Kidney (tissue), 14 donors: ENCODE results near the gene MFN2. TPM values are rescaled to one million over a fixed set of nuclear protein-coding genes. Genes with fewer than 3 reads are reported as not detected.

Source experiments
- DNase-seq, 5 donors: peaks; one replicate each; pipeline ENCODE4 v3.0.0-alpha.2; 2013 to 2020
- FAIRE-seq: peaks from 2 replicates; lab custom pipeline; 2012; peaks lifted over from hg19 to GRCh38; lab: Jason Lieb, UNC
- H3K27ac ChIP-seq, 2 donors: one replicate each; pipeline ENCODE4 v1.7.0; 2013; ENCODE audit warnings: low read depth in 2 of 2, low read length in 2 of 2, inconsistent platforms in 1 of 2
- H3K27me3 ChIP-seq: one replicate; pipeline ENCODE4 v1.7.1; 2013; ENCODE audit warnings: low read length, inconsistent platforms; ENCODE audit not compliant: control insufficient read depth, insufficient read depth
- H3K36me3 ChIP-seq, 3 donors: one replicate each; pipeline versions ENCODE4 v1.7.0 to v1.7.1; 2013; ENCODE audit warnings: low read length in 3 of 3, control low read depth in 1 of 3, inconsistent platforms in 1 of 3; ENCODE audit not compliant: insufficient read depth in 3 of 3, control insufficient read depth in 2 of 3
- H3K4me1 ChIP-seq, 3 donors: one replicate each; pipeline versions ENCODE4 v1.7.0 to v1.7.1; 2013; ENCODE audit warnings: low read length in 3 of 3, inconsistent platforms in 1 of 3, low read depth in 1 of 3; ENCODE audit not compliant: control insufficient read depth in 2 of 3, insufficient read depth in 2 of 3
- H3K4me3 ChIP-seq, 3 donors: one replicate each; pipeline versions ENCODE4 v1.7.0 to v1.8.1; 2013; ENCODE audit warnings: low read length in 3 of 3, control low read depth in 1 of 3, inconsistent platforms in 1 of 3
- H3K9ac ChIP-seq, 3 donors: one replicate each; pipeline versions ENCODE4 v1.7.0 to v1.7.1; 2013; ENCODE audit warnings: low read length in 3 of 3, control low read depth in 1 of 3, inconsistent platforms in 1 of 3
- H3K9me3 ChIP-seq, 3 donors: one replicate each; pipeline versions ENCODE4 v1.7.0 to v1.7.1; 2013; ENCODE audit warnings: low read length in 3 of 3, control low read depth in 1 of 3, inconsistent platforms in 1 of 3; ENCODE audit not compliant: control insufficient read depth in 2 of 3, insufficient read depth in 1 of 3
- intact Hi-C: fragments of 100-400 bp; cut with DNase I; formaldehyde crosslinking; loops from one replicate; pipeline ENCODE4 v1.11.1; 2022
- polyA plus RNA-seq: library from polyadenylated mRNA; stranded (reverse); fragments of 350-450 nt; fragmentation: Illumina TruSeq; extraction: RNeasy Lipid Tissue Mini Kit (QIAGEN cat#74804); gene quantifications from one replicate; pipeline ENCODE4 v1.2.3, GENCODE V29; 2014; ENCODE audit warnings: low read depth, low replicate concordance; ENCODE audit not compliant: insufficient read depth
- total RNA-seq: library from RNA; stranded (reverse); fragmentation: NEBNext Ultra II Directional; extraction: Animal tissue kit (Norgen Biotek cat#: 25700); gene quantifications from one replicate; pipeline ENCODE4 v1.2.1, GENCODE V29; 2021
- TF ChIP-seq, protein P1 (sequence below): IDR thresholded peaks from 3 replicates; pipeline ENCODE4 v1.5.1; 2012; ENCODE audit warnings: mild to moderate bottlenecking, moderate library complexity, borderline replicate concordance; ENCODE audit not compliant: insufficient read depth; ENCODE audit errors: extremely low read depth
- donor health status: control.
- donor health status: control.
- donor health status: control.
- donor health status: control.
- donor health status: control.
- donor health status: DM: yes; HTN: yes; CAD: no.
- donor health status: Normal renal cell carcinoma (clear cell type).

The MFN2 gene
- total and polyA plus RNA-seq, 2 donors from 2014 or later = 41.1 to 77.6 TPM

DNA sequence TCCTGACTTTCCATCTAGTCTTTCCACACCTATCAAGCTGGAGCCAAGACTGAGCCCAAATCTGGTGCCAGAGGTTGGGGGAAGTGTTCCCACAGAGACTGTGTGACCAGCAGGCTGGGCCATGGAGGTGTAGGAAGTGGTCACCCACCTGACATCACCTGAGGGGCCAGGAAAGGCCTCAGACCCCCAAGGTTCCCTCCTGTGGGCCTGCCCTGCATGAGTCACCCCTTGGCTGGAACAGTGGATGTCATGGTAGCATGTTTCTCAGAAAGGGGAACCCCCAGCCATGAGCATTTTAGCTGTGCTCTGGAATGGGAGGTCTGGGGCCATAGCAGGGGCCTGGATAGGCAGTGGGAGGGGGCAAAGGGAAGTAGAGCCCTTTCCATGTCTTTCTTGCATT lies 77.1 kb downstream of the MFN2 start:
- TF ChIP-seq, protein P1, sequence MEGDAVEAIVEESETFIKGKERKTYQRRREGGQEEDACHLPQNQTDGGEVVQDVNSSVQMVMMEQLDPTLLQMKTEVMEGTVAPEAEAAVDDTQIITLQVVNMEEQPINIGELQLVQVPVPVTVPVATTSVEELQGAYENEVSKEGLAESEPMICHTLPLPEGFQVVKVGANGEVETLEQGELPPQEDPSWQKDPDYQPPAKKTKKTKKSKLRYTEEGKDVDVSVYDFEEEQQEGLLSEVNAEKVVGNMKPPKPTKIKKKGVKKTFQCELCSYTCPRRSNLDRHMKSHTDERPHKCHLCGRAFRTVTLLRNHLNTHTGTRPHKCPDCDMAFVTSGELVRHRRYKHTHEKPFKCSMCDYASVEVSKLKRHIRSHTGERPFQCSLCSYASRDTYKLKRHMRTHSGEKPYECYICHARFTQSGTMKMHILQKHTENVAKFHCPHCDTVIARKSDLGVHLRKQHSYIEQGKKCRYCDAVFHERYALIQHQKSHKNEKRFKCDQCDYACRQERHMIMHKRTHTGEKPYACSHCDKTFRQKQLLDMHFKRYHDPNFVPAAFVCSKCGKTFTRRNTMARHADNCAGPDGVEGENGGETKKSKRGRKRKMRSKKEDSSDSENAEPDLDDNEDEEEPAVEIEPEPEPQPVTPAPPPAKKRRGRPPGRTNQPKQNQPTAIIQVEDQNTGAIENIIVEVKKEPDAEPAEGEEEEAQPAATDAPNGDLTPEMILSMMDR = no peak
- Histone ChIP-seq H3K4me1 (no peaks in the 10 kb centered on the region), H3K27ac (no peak overlapping the region), H3K4me3 (no peak overlapping the region), H3K9ac (no peak overlapping the region), H3K36me3 (no peaks in the 10 kb centered on the region), H3K27me3 (no peaks in the 10 kb centered on the region), H3K9me3 (no peaks in the 10 kb centered on the region)
- no peak for DNase-seq
- intact Hi-C loops = no loop called here
- no peak for FAIRE-seq

DNA sequence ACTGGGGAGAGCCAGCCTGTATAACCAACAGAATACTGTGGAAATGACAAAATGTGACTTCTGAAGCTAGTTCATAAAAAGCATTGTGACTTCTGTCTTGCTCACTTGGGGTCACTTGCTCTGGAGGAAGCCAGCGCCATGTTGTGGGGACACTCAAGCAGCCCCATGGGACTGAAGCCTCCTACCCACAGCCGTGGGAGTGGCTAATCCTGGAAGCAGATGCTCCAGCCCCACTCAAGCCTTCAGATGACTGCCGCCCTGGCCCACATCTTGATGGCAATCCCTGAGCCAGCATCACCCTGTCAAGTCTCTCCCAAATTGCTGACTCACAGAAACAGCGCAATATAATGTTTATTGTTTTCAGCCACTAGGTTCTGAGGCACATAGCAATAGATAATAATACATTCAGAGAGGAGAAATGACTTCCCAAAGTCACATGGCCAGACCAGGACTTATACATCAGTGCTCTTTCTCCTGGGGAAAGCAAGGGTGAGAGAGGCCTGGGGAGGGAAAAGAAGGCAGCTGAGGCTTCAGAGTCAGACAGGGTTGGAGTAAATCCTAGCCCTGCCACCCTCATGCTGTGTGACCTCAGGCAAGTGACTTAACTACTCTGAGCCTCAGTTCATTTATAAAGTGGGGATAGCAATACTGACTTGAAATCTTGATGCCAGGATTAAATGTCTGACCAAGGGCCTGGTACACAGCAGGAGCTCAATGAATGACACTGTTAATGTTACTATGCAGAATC lies 77.9 kb downstream of the MFN2 start:
- Histone ChIP-seq H3K9ac (no peak overlapping the region), H3K4me1 (no peaks in the 10 kb centered on the region), H3K36me3 (no peaks in the 10 kb centered on the region), H3K4me3 (no peak overlapping the region), H3K9me3 (no peaks in the 10 kb centered on the region), H3K27ac (no peak overlapping the region), H3K27me3 (peaks cover 3% of the 10 kb centered on the region)
- DNase-seq (no peak), FAIRE-seq (no peak)
- intact Hi-C loops = no loop called here
- TF ChIP-seq, protein P1 = no peak

DNA sequence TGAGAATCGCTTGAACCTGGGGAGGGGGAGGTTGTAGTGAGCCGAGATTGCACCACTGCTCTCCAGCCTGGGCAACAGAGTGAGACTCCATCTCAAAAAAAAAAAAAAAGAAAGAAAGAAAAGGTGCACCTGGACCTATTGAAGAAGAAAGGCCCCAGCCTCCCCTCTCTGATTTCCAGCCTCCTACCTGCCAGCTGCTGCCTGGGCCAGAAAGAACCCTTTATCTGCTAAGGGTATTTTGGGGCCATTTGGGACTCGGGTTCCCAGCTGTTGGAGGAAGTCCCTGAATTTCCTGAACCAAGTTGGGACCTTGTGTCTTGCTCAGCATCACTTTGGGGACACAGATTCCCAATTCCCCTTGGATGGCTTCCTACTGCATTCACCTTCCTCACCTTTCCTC lies 79.0 kb downstream of the MFN2 start:
- Histone ChIP-seq H3K4me3 (no peak overlapping the region), H3K27me3 (peaks cover 9% of the 10 kb centered on the region), H3K9ac (no peak overlapping the region), H3K36me3 (no peaks in the 10 kb centered on the region), H3K27ac (no peak overlapping the region), H3K4me1 (no peaks in the 10 kb centered on the region), H3K9me3 (no peaks in the 10 kb centered on the region)
- FAIRE-seq = no peak
- intact Hi-C loops = no loop called here
- TF ChIP-seq, protein P1 = no peak
- no peak for DNase-seq
